ENCODE measurements around the gene ATP6V1C2. TPM values are rescaled to one million over a fixed set of nuclear protein-coding genes. Genes with fewer than 3 reads are reported as not detected.

The ATP6V1C2 gene
- total RNA-seq, 1 experiment from 2014 or later: not detected

DNA sequence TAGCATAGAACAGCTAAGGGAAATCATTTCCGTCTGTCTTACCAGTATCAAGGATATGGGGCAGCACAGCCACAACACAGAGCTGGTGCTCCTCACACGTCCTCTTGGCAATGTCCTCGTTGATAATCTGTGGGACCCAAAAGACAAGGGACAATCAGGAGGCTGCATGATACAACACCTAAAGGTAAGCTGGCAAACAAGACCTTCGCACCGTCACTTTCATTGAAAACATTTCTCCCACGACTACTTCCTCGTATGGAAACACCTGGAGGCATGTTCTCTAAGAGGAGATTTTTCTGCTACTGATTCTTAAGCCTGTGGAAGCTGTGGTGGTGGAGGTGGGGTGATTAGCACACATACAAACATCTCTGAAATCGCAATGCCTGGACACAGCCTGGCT is 67.4 kb downstream of the ATP6V1C2 start:
- Histone ChIP-seq H2AFZ (ENCODE audit: low read length) (no peak overlapping the region), H3K36me3 (ENCODE audit: insufficient read depth, low read length) (peaks cover 72% of the 10 kb centered on the region), H3K4me3 (ENCODE audit: low read length) (no peak overlapping the region), H3K9ac (ENCODE audit: low read length) (no peak overlapping the region), H3K27ac (ENCODE audit: low read length) (no peak overlapping the region), H4K20me1 (ENCODE audit: insufficient read depth, low read depth, low read length) (peaks cover 26% of the 10 kb centered on the region; the same call in 1 of the 2 replicates), H3K9me3 (ENCODE audit: low read length) (no peaks in the 10 kb centered on the region), H3K4me1 (ENCODE audit: low read length) (no peaks in the 10 kb centered on the region), H3K4me2 (ENCODE audit: low read depth, low read length, poor library complexity, severe bottlenecking) (no peak overlapping the region), H3K27me3 (ENCODE audit: low read length) (no peaks in the 10 kb centered on the region), H3K9me2 (replicated peaks; ENCODE audit: insufficient read depth, low read length) (no peaks in the 10 kb centered on the region), H3K79me2 (ENCODE audit: low read length) (peaks cover 15% of the 10 kb centered on the region)
- DNase-seq: no peak

- no peak for DNase-seq
Measured at GRCh38 chr2:10790228-10790973, 69.0 kb downstream of the ATP6V1C2 start.

GRCh38 chr2:10792001-10792634 is 70.7 kb downstream of the ATP6V1C2 start:
- H3K9me2 ChIP-seq (replicated peaks; ENCODE audit: insufficient read depth, low read length): no peaks in the 10 kb centered on the region
- H3K9ac ChIP-seq (ENCODE audit: low read length): no peak overlapping the region
- no peak overlapping the region for H3K27ac ChIP-seq (ENCODE audit: low read length)
- no peaks in the 10 kb centered on the region for H3K9me3 ChIP-seq (ENCODE audit: low read length)
- H3K79me2 ChIP-seq (ENCODE audit: low read length): peaks cover 32% of the 10 kb centered on the region
- no peak overlapping the region for H2AFZ ChIP-seq (ENCODE audit: low read length)
- no peak overlapping the region for H3K4me2 ChIP-seq (ENCODE audit: low read depth, low read length, poor library complexity, severe bottlenecking)
- H4K20me1 ChIP-seq (ENCODE audit: insufficient read depth, low read depth, low read length): peaks cover 23% of the 10 kb centered on the region
- peaks cover 66% of the 10 kb centered on the region for H3K36me3 ChIP-seq (ENCODE audit: insufficient read depth, low read length)
- no peaks in the 10 kb centered on the region for H3K27me3 ChIP-seq (ENCODE audit: low read length)
- no peak for DNase-seq
- no peak overlapping the region for H3K4me3 ChIP-seq (ENCODE audit: low read length)
- no peaks in the 10 kb centered on the region for H3K4me1 ChIP-seq (ENCODE audit: low read length)

More at GRCh38 chr2:10790228-10790973, 69.0 kb downstream of the ATP6V1C2 start:
- Histone ChIP-seq H3K4me2 (ENCODE audit: low read depth, low read length, poor library complexity, severe bottlenecking) (no peak overlapping the region), H3K4me1 (ENCODE audit: low read length) (no peaks in the 10 kb centered on the region), H3K79me2 (ENCODE audit: low read length) (peaks cover 24% of the 10 kb centered on the region), H3K27me3 (ENCODE audit: low read length) (no peaks in the 10 kb centered on the region), H3K9ac (ENCODE audit: low read length) (no peak overlapping the region), H3K36me3 (ENCODE audit: insufficient read depth, low read length) (peaks cover 64% of the 10 kb centered on the region), H3K9me2 (replicated peaks; ENCODE audit: insufficient read depth, low read length) (no peaks in the 10 kb centered on the region), H3K4me3 (ENCODE audit: low read length) (no peak overlapping the region), H3K27ac (ENCODE audit: low read length) (no peak overlapping the region), H3K9me3 (ENCODE audit: low read length) (no peaks in the 10 kb centered on the region), H4K20me1 (ENCODE audit: insufficient read depth, low read depth, low read length) (peaks cover 26% of the 10 kb centered on the region; the same call in 1 of the 2 replicates), H2AFZ (ENCODE audit: low read length) (no peak overlapping the region)

DNA sequence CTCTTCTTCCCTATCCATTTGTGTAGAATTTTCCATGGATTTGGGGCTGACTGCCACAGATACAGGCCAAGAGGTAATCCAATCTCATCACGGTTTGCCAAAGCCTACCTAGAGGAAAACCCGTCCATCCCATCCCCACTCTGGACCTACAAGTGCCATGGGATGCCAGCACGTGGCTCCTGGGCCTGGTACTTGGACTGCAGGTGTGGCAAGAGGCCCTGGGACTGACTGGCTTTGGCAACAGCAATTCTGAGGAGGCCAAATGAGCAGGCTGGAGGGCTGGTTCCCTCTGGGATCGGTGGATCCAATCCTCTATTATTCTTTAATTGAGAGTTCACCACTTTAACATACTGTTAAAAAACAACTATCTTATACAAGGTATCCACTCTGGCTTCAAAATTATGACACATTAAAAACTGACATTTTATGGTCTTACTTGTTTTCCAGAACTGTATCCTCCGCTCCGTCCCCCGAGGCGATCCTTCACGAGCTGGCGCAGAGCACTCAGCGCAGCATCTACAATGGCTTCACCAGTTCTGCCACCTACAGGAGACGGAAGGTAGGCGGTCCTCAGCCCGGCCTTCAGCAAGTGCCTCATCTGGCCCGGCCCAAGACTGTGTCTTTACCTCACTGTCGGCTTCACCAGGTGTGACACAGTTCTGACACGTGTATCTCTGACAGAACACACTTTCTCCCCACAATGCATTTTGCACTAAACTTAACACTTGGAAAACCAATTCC is 71.4 kb downstream of the ATP6V1C2 start:
- Histone ChIP-seq H3K27me3 (ENCODE audit: low read length) (no peaks in the 10 kb centered on the region), H3K9me2 (replicated peaks; ENCODE audit: insufficient read depth, low read length) (no peaks in the 10 kb centered on the region), H3K36me3 (ENCODE audit: insufficient read depth, low read length) (peaks cover 69% of the 10 kb centered on the region), H3K79me2 (ENCODE audit: low read length) (peaks cover 37% of the 10 kb centered on the region), H4K20me1 (ENCODE audit: insufficient read depth, low read depth, low read length) (peaks cover 25% of the 10 kb centered on the region), H3K9me3 (ENCODE audit: low read length) (no peaks in the 10 kb centered on the region), H3K4me2 (ENCODE audit: low read depth, low read length, poor library complexity, severe bottlenecking) (no peak overlapping the region), H3K27ac (ENCODE audit: low read length) (no peak overlapping the region), H2AFZ (ENCODE audit: low read length) (no peak overlapping the region), H3K4me1 (ENCODE audit: low read length) (no peaks in the 10 kb centered on the region), H3K4me3 (ENCODE audit: low read length) (no peak overlapping the region), H3K9ac (ENCODE audit: low read length) (no peak overlapping the region)
- no peak for DNase-seq

DNA sequence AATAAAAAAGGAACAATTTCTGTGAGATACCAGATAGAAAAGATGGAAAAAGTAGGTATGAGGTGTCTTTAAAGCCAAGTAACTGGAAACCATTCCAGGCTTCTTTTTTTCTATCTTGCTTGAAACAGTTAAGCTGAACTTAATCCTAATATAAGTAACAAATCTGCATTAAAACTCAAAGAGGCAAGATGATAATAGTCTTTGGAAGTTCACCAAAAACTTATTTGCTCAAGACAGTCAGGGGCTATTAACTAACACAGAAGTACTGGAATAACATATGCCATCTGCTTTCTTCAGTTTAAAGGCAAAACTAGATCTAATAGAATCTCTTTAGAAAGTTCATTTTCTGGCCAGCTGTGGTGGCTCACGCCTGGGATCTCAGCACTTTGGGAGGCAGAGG is 72.4 kb downstream of the ATP6V1C2 start:
- Histone ChIP-seq H3K9me2 (replicated peaks; ENCODE audit: insufficient read depth, low read length) (no peaks in the 10 kb centered on the region), H3K4me2 (ENCODE audit: low read depth, low read length, poor library complexity, severe bottlenecking) (no peak overlapping the region), H3K36me3 (ENCODE audit: insufficient read depth, low read length) (peaks cover 69% of the 10 kb centered on the region), H3K9me3 (ENCODE audit: low read length) (no peaks in the 10 kb centered on the region), H3K27ac (ENCODE audit: low read length) (no peak overlapping the region), H2AFZ (ENCODE audit: low read length) (no peak overlapping the region), H4K20me1 (ENCODE audit: insufficient read depth, low read depth, low read length) (peaks cover 29% of the 10 kb centered on the region), H3K4me3 (ENCODE audit: low read length) (no peak overlapping the region), H3K79me2 (ENCODE audit: low read length) (peaks cover 46% of the 10 kb centered on the region), H3K9ac (ENCODE audit: low read length) (no peak overlapping the region), H3K4me1 (ENCODE audit: low read length) (no peaks in the 10 kb centered on the region), H3K27me3 (ENCODE audit: low read length) (no peaks in the 10 kb centered on the region)
- no peak for DNase-seq

GRCh38 chr2:10794876-10795275 is 73.4 kb downstream of the ATP6V1C2 start:
- H3K9me3 ChIP-seq (ENCODE audit: low read length): no peaks in the 10 kb centered on the region
- H3K36me3 ChIP-seq (ENCODE audit: insufficient read depth, low read length): peaks cover 70% of the 10 kb centered on the region
- peaks cover 40% of the 10 kb centered on the region for H4K20me1 ChIP-seq (ENCODE audit: insufficient read depth, low read depth, low read length)
- H2AFZ ChIP-seq (ENCODE audit: low read length): no peak overlapping the region
- H3K27me3 ChIP-seq (ENCODE audit: low read length): no peaks in the 10 kb centered on the region
- H3K4me3 ChIP-seq (ENCODE audit: low read length): no peak overlapping the region
- no peaks in the 10 kb centered on the region for H3K9me2 ChIP-seq (replicated peaks; ENCODE audit: insufficient read depth, low read length)
- DNase-seq: no peak
- H3K79me2 ChIP-seq (ENCODE audit: low read length): peaks cover 57% of the 10 kb centered on the region
- H3K4me2 ChIP-seq (ENCODE audit: low read depth, low read length, poor library complexity, severe bottlenecking): no peak overlapping the region
- no peak overlapping the region for H3K9ac ChIP-seq (ENCODE audit: low read length)
- no peak overlapping the region for H3K27ac ChIP-seq (ENCODE audit: low read length)
- H3K4me1 ChIP-seq (ENCODE audit: low read length): peaks cover 8% of the 10 kb centered on the region

DNA sequence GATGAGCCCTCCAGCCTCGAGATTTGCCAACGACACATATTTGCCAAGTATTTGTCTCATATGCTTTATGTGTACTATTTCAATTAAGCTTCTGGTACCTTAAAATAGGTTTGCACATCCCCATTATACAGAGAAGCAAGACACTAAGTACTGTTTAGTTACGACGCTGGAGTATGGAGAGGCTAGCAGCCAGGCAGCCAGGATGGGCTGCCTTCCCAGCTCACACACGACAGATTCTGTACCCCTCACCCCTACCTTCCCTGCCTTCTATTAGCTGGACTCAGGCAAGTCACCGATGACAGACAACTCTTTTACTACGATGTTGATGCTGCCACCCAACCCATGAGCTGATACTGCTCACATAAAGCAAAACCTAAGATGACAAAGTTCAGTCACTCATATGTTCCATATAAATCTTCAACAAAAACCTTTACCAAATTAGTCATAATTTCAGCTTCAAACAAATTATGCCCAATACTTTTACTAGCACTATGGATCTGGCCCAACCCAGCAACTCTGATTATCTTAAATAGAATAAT is 74.1 kb downstream of the ATP6V1C2 start:
- Histone ChIP-seq H3K9ac (ENCODE audit: low read length) (no peak overlapping the region), H3K79me2 (ENCODE audit: low read length) (peaks cover 64% of the 10 kb centered on the region), H3K27ac (ENCODE audit: low read length) (no peak overlapping the region)

GRCh38 chr2:10796703-10797102 is 75.3 kb downstream of the ATP6V1C2 start:
- H3K4me3 ChIP-seq (ENCODE audit: low read length): no peak overlapping the region
- H3K9me2 ChIP-seq (replicated peaks; ENCODE audit: insufficient read depth, low read length): no peaks in the 10 kb centered on the region
- H3K27ac ChIP-seq (ENCODE audit: low read length): no peak overlapping the region
- H3K27me3 ChIP-seq (ENCODE audit: low read length): no peaks in the 10 kb centered on the region
- peaks cover 75% of the 10 kb centered on the region for H3K79me2 ChIP-seq (ENCODE audit: low read length)
- no peak overlapping the region for H2AFZ ChIP-seq (ENCODE audit: low read length)
- H3K36me3 ChIP-seq (ENCODE audit: insufficient read depth, low read length): peaks cover 74% of the 10 kb centered on the region
- no peak overlapping the region for H3K4me2 ChIP-seq (ENCODE audit: low read depth, low read length, poor library complexity, severe bottlenecking)
- no peak for DNase-seq
- no peaks in the 10 kb centered on the region for H3K9me3 ChIP-seq (ENCODE audit: low read length)
- H3K4me1 ChIP-seq (ENCODE audit: low read length): peaks cover 26% of the 10 kb centered on the region
- H3K9ac ChIP-seq (ENCODE audit: low read length): no peak overlapping the region
- H4K20me1 ChIP-seq (ENCODE audit: insufficient read depth, low read depth, low read length): peaks cover 51% of the 10 kb centered on the region

More for the DNA sequence above, 74.1 kb downstream of the ATP6V1C2 start:
- no peak overlapping the region for H3K4me2 ChIP-seq (ENCODE audit: low read depth, low read length, poor library complexity, severe bottlenecking)
- H4K20me1 ChIP-seq (ENCODE audit: insufficient read depth, low read depth, low read length): peaks cover 40% of the 10 kb centered on the region
- H2AFZ ChIP-seq (ENCODE audit: low read length): no peak overlapping the region
- no peaks in the 10 kb centered on the region for H3K9me2 ChIP-seq (replicated peaks; ENCODE audit: insufficient read depth, low read length)
- H3K36me3 ChIP-seq (ENCODE audit: insufficient read depth, low read length): peaks cover 70% of the 10 kb centered on the region
- peaks cover 15% of the 10 kb centered on the region for H3K4me1 ChIP-seq (ENCODE audit: low read length)
- DNase-seq: no peak
- no peaks in the 10 kb centered on the region for H3K27me3 ChIP-seq (ENCODE audit: low read length)
- no peak overlapping the region for H3K4me3 ChIP-seq (ENCODE audit: low read length)
- no peaks in the 10 kb centered on the region for H3K9me3 ChIP-seq (ENCODE audit: low read length)
